ENCODE measurements around the gene PROCA1. TPM values are rescaled to one million over a fixed set of nuclear protein-coding genes. Genes with fewer than 3 reads are reported as not detected.

Gene PROCA1
- total RNA-seq, 1 donor from 2014 or later = 3.4 TPM

DNA sequence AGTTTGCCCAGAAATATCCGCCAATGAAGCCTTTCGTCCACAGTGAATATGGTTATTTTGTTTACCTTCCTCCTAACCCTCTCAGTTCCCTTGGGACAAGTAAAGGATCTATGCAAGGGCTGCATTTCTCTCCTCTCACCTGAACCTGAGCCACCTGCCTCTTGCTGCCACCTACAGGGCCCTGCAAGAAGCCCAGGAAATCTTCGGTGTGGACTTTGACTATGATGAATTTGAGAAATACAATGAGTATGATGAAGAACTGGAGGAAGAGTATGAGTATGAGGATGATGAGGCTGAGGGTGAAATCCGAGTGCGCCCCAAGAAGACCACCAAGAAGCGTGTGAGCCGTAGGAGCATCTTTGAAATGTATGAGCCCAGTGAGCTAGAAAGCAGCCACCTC is 35.7 kb downstream of the PROCA1 start:
- Histone ChIP-seq H3K36me3 (ENCODE audit: insufficient read depth, low read length) (peaks cover 68% of the 10 kb centered on the region), H3K27me3 (ENCODE audit: insufficient read depth, low read length) (no peaks in the 10 kb centered on the region), H3K79me2 (ENCODE audit: insufficient read depth, low read length) (peaks cover 6% of the 10 kb centered on the region), H3K9me3 (ENCODE audit: insufficient read depth, low read depth, low read length) (no peaks in the 10 kb centered on the region), H3K4me2 (ENCODE audit: low read length) (no peak overlapping the region), H4K20me1 (ENCODE audit: insufficient read depth, low read length) (peaks cover 37% of the 10 kb centered on the region), H3K4me1 (ENCODE audit: insufficient read depth, low read length) (no peaks in the 10 kb centered on the region), H3K4me3 (ENCODE audit: insufficient read depth, low read depth, low read length) (no peak overlapping the region), H3K9ac (ENCODE audit: low read length) (no peak overlapping the region), H3K27ac (ENCODE audit: low read depth, low read length) (no peak overlapping the region), H2AFZ (ENCODE audit: low read depth, low read length) (no peak overlapping the region)
- no peaks in the 10 kb centered on the region for H3K4me1 Mint-ChIP-seq (ENCODE audit: low read depth, unreplicated experiment)
- H3K27me3 Mint-ChIP-seq (ENCODE audit: low read depth, unreplicated experiment) = no peaks in the 10 kb centered on the region
- DNase-seq (ENCODE audit: low read depth) (no peak), FAIRE-seq (no peak)
- H3K4me3 Mint-ChIP-seq (ENCODE audit: unreplicated experiment) = no peak overlapping the region
- H3K36me3 Mint-ChIP-seq (ENCODE audit: low read depth, unreplicated experiment) = peaks cover 41% of the 10 kb centered on the region
- no peaks in the 10 kb centered on the region for H3K9me3 Mint-ChIP-seq (ENCODE audit: unreplicated experiment)
- H3K27ac Mint-ChIP-seq (ENCODE audit: unreplicated experiment) = no peak overlapping the region
- no peak for TF ChIP-seq EZH2 (IDR thresholded peaks at IDR 0.05; ENCODE audit: insufficient read depth, low read length)
- TF ChIP-seq, protein P1, sequence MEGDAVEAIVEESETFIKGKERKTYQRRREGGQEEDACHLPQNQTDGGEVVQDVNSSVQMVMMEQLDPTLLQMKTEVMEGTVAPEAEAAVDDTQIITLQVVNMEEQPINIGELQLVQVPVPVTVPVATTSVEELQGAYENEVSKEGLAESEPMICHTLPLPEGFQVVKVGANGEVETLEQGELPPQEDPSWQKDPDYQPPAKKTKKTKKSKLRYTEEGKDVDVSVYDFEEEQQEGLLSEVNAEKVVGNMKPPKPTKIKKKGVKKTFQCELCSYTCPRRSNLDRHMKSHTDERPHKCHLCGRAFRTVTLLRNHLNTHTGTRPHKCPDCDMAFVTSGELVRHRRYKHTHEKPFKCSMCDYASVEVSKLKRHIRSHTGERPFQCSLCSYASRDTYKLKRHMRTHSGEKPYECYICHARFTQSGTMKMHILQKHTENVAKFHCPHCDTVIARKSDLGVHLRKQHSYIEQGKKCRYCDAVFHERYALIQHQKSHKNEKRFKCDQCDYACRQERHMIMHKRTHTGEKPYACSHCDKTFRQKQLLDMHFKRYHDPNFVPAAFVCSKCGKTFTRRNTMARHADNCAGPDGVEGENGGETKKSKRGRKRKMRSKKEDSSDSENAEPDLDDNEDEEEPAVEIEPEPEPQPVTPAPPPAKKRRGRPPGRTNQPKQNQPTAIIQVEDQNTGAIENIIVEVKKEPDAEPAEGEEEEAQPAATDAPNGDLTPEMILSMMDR (IDR thresholded peaks at IDR 0.05; ENCODE audit: insufficient read depth, low read depth, low read length) = peak; percentile 15

DNA sequence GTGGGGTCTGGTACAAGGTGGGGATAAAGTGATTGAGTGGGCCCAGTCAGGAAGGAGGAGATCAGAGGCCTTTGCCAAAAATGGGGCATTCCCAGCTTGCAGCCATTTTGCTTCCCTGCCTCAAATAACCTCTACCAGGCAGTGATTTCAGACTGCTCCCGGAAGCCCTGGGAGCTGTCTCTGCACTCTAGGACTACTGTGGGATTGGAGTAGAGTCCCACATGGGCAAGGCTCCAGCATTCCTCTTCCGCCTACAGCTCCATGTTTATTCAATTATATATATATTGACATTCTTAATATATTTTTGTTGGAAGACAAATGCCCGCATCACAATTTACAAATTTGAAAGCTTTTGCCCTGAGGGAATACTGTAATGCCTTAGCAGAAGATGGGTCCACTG is 36.2 kb downstream of the PROCA1 start:
- TF ChIP-seq, protein P1 (IDR thresholded peaks at IDR 0.05; ENCODE audit: insufficient read depth, low read depth, low read length) = no peak
- no peak for TF ChIP-seq EZH2 (IDR thresholded peaks at IDR 0.05; ENCODE audit: insufficient read depth, low read length)
- no peak for FAIRE-seq

DNA sequence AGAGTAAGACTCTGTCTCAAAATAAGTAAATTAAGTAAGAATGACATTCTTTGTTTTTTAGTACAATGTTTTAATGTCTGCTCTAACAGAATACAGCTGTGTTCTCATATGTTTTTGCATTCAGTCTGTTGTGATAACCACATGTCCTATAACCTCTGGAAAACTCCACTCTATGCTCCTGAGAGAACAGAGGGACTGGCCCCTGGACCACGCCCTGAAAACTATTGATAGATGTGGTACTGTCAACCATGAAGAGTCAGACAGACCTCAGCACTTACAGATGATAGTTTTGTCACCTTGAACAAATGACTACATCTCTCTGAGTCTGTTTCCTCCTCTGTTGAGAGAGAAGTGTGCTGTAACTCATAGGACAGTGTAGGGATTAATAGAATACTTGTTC is 41.8 kb downstream of the PROCA1 start:
- no peak for DNase-seq (ENCODE audit: low read depth)
- Histone ChIP-seq H3K27me3 (ENCODE audit: insufficient read depth, low read length) (no peaks in the 10 kb centered on the region), H3K4me3 (ENCODE audit: insufficient read depth, low read depth, low read length) (no peak overlapping the region), H3K36me3 (ENCODE audit: insufficient read depth, low read length) (peaks cover 38% of the 10 kb centered on the region), H3K4me2 (ENCODE audit: low read length) (no peak overlapping the region), H3K9me3 (ENCODE audit: insufficient read depth, low read depth, low read length) (no peaks in the 10 kb centered on the region), H3K27ac (ENCODE audit: low read depth, low read length) (no peak overlapping the region), H3K79me2 (ENCODE audit: insufficient read depth, low read length) (peaks cover 61% of the 10 kb centered on the region), H4K20me1 (ENCODE audit: insufficient read depth, low read length) (peaks cover 77% of the 10 kb centered on the region), H3K4me1 (ENCODE audit: insufficient read depth, low read length) (no peaks in the 10 kb centered on the region), H2AFZ (ENCODE audit: low read depth, low read length) (no peak overlapping the region), H3K9ac (ENCODE audit: low read length) (no peak overlapping the region)
- no peaks in the 10 kb centered on the region for H3K9me3 Mint-ChIP-seq (ENCODE audit: unreplicated experiment)
- no peaks in the 10 kb centered on the region for H3K27me3 Mint-ChIP-seq (ENCODE audit: low read depth, unreplicated experiment)
- peaks cover 16% of the 10 kb centered on the region for H3K4me1 Mint-ChIP-seq (ENCODE audit: low read depth, unreplicated experiment)
- H3K36me3 Mint-ChIP-seq (ENCODE audit: low read depth, unreplicated experiment) = peaks cover 36% of the 10 kb centered on the region
- no peak overlapping the region for H3K27ac Mint-ChIP-seq (ENCODE audit: unreplicated experiment)
- FAIRE-seq = no peak
- H3K4me3 Mint-ChIP-seq (ENCODE audit: unreplicated experiment) = no peak overlapping the region
- TF ChIP-seq, protein P1 (IDR thresholded peaks at IDR 0.05; ENCODE audit: insufficient read depth, low read depth, low read length) = no peak
- TF ChIP-seq EZH2 (IDR thresholded peaks at IDR 0.05; ENCODE audit: insufficient read depth, low read length) = no peak

More for the DNA sequence above, 36.2 kb downstream of the PROCA1 start:
- peaks cover 42% of the 10 kb centered on the region for H4K20me1 ChIP-seq (ENCODE audit: insufficient read depth, low read length)
- H3K4me1 ChIP-seq (ENCODE audit: insufficient read depth, low read length) = no peaks in the 10 kb centered on the region
- Mint-ChIP-seq H3K4me3 (ENCODE audit: unreplicated experiment) (no peak overlapping the region), H3K9me3 (ENCODE audit: unreplicated experiment) (no peaks in the 10 kb centered on the region), H3K4me1 (ENCODE audit: low read depth, unreplicated experiment) (no peaks in the 10 kb centered on the region), H3K36me3 (ENCODE audit: low read depth, unreplicated experiment) (peaks cover 40% of the 10 kb centered on the region), H3K27ac (ENCODE audit: unreplicated experiment) (no peak overlapping the region), H3K27me3 (ENCODE audit: low read depth, unreplicated experiment) (no peaks in the 10 kb centered on the region)
- H3K36me3 ChIP-seq (ENCODE audit: insufficient read depth, low read length) = peaks cover 69% of the 10 kb centered on the region
- no peaks in the 10 kb centered on the region for H3K27me3 ChIP-seq (ENCODE audit: insufficient read depth, low read length)
- no peak overlapping the region for H3K9ac ChIP-seq (ENCODE audit: low read length)
- peaks cover 9% of the 10 kb centered on the region for H3K79me2 ChIP-seq (ENCODE audit: insufficient read depth, low read length)
- no peaks in the 10 kb centered on the region for H3K9me3 ChIP-seq (ENCODE audit: insufficient read depth, low read depth, low read length)
- H3K4me2 ChIP-seq (ENCODE audit: low read length) = no peak overlapping the region
- no peak overlapping the region for H3K4me3 ChIP-seq (ENCODE audit: insufficient read depth, low read depth, low read length)
- no peak for DNase-seq (ENCODE audit: low read depth)
- H2AFZ ChIP-seq (ENCODE audit: low read depth, low read length) = no peak overlapping the region
- H3K27ac ChIP-seq (ENCODE audit: low read depth, low read length) = no peak overlapping the region
